ENCODE results near the gene TMEM154. TPM values are rescaled to one million over a fixed set of nuclear protein-coding genes. Genes with fewer than 3 reads are reported as not detected.

TMEM154 gene
- polyA plus RNA-seq, 3 donors = 24.7 to 157 (median 117) TPM

- peaks cover 43 to 45% of the 10 kb centered on the region in 2 donors for H3K4me1 ChIP-seq (ENCODE audit: control insufficient read depth in 1 of 2, insufficient read depth in 2 of 2, low read length in 2 of 2)
- 100% methylated on average over 1 of the region's 5 CpGs for WGBS (ENCODE audit: insufficient coverage)
- DNase-seq = no peak
- H3K4me2 ChIP-seq (replicated peaks; ENCODE audit: extremely low read depth, low read length, poor library complexity, severe bottlenecking) = no peak overlapping the region
- H4K20me1 ChIP-seq (ENCODE audit: insufficient read depth, low read length) = peaks cover 15% of the 10 kb centered on the region
- no peaks in the 10 kb centered on the region for H3K27me3 ChIP-seq (ENCODE audit: control insufficient read depth in 2 of 2, insufficient read depth in 2 of 2, low read length in 2 of 2)
- H3K79me2 ChIP-seq (ENCODE audit: insufficient read depth, low read length) = peaks cover 82% of the 10 kb centered on the region
- no peaks in the 10 kb centered on the region for H3K27me3 Mint-ChIP-seq (ENCODE audit: low read depth in 3 of 3)
- H3K27ac ChIP-seq (ENCODE audit: low read depth in 1 of 2, low read length in 2 of 2) = no peak overlapping the region
- intact Hi-C loops (cut with micrococcal nuclease) = no loop called here
- H3K27ac Mint-ChIP-seq = peak overlapping the region in 3 of 7 donors; percentile 7 to 57 (median 9)
- TF ChIP-seq CTCF (IDR thresholded peaks at IDR 0.05) = no peak
- H3K9ac ChIP-seq (ENCODE audit: insufficient read depth, low read length, poor library complexity, severe bottlenecking) = no peak overlapping the region
- peaks cover 7 to 46% of the 10 kb centered on the region in 2 donors for H3K36me3 ChIP-seq (replicated peaks in 1 of 2; ENCODE audit: control insufficient read depth in 1 of 2, insufficient read depth in 2 of 2, low read length in 2 of 2)
- peaks cover 21 to 23% of the 10 kb centered on the region in 2 donors for H3K9me3 ChIP-seq (replicated peaks in 1 of 2; ENCODE audit: control insufficient read depth in 1 of 2, insufficient read depth in 1 of 2, low read length in 2 of 2)
- no peak overlapping the region for H3K4me3 ChIP-seq (replicated peaks in 1 of 3; ENCODE audit: low read depth in 2 of 3, low read length in 3 of 3)
- H2AFZ ChIP-seq (ENCODE audit: insufficient read depth, low read depth, low read length, poor library complexity, severe bottlenecking) = no peak overlapping the region
- H3K9me3 Mint-ChIP-seq = peaks cover 23 to 35% (median 26%) of the 10 kb centered on the region in 7 donors
- H3K36me3 Mint-ChIP-seq = peaks cover 46 to 54% of the 10 kb centered on the region in 2 donors
- H3K4me3 Mint-ChIP-seq = no peak overlapping the region
- H3K4me1 Mint-ChIP-seq = peaks cover 61% of the 10 kb centered on the region
Observed at GRCh38 chr4:152660526-152660925, 19.3 kb downstream of the TMEM154 start.

- Mint-ChIP-seq H3K27me3 (ENCODE audit: low read depth in 3 of 3) (no peaks in the 10 kb centered on the region), H3K27ac (peak overlapping the region in 1 of 7 donors; percentile 20), H3K4me1 (peaks cover 59% of the 10 kb centered on the region), H3K36me3 (peaks cover 47 to 56% of the 10 kb centered on the region in 2 donors), H3K4me3 (no peak overlapping the region), H3K9me3 (peaks cover 23 to 35% (median 26%) of the 10 kb centered on the region in 7 donors)
- peaks cover 37 to 46% of the 10 kb centered on the region in 2 donors for H3K4me1 ChIP-seq (ENCODE audit: control insufficient read depth in 1 of 2, insufficient read depth in 2 of 2, low read length in 2 of 2)
- no peaks in the 10 kb centered on the region for H3K27me3 ChIP-seq (ENCODE audit: control insufficient read depth in 2 of 2, insufficient read depth in 2 of 2, low read length in 2 of 2)
- WGBS (ENCODE audit: insufficient coverage) = no CpG with 5 or more reads among the region's 4 CpGs
- peaks cover 22% of the 10 kb centered on the region for H4K20me1 ChIP-seq (ENCODE audit: insufficient read depth, low read length)
- intact Hi-C loops (cut with micrococcal nuclease) = no loop called here
- H3K9ac ChIP-seq (ENCODE audit: insufficient read depth, low read length, poor library complexity, severe bottlenecking) = no peak overlapping the region
- H3K79me2 ChIP-seq (ENCODE audit: insufficient read depth, low read length) = peaks cover 82% of the 10 kb centered on the region
- no peak overlapping the region for H3K27ac ChIP-seq (ENCODE audit: low read depth in 1 of 2, low read length in 2 of 2)
- H3K4me2 ChIP-seq (replicated peaks; ENCODE audit: extremely low read depth, low read length, poor library complexity, severe bottlenecking) = no peak overlapping the region
- H3K4me3 ChIP-seq (replicated peaks in 1 of 3; ENCODE audit: low read depth in 2 of 3, low read length in 3 of 3) = no peak overlapping the region
- no peak overlapping the region for H2AFZ ChIP-seq (ENCODE audit: insufficient read depth, low read depth, low read length, poor library complexity, severe bottlenecking)
- DNase-seq = no peak
- TF ChIP-seq CTCF (IDR thresholded peaks at IDR 0.05) = no peak
- H3K9me3 ChIP-seq (replicated peaks in 1 of 2; ENCODE audit: control insufficient read depth in 1 of 2, insufficient read depth in 1 of 2, low read length in 2 of 2) = peaks cover 23 to 24% of the 10 kb centered on the region in 2 donors
- H3K36me3 ChIP-seq (replicated peaks in 1 of 2; ENCODE audit: control insufficient read depth in 1 of 2, insufficient read depth in 2 of 2, low read length in 2 of 2) = peaks cover 7 to 46% of the 10 kb centered on the region in 2 donors
Observed at GRCh38 chr4:152659806-152660205, 20.0 kb downstream of the TMEM154 start.
